ENCODE data around the gene CHCHD10.

Gene CHCHD10

DNA sequence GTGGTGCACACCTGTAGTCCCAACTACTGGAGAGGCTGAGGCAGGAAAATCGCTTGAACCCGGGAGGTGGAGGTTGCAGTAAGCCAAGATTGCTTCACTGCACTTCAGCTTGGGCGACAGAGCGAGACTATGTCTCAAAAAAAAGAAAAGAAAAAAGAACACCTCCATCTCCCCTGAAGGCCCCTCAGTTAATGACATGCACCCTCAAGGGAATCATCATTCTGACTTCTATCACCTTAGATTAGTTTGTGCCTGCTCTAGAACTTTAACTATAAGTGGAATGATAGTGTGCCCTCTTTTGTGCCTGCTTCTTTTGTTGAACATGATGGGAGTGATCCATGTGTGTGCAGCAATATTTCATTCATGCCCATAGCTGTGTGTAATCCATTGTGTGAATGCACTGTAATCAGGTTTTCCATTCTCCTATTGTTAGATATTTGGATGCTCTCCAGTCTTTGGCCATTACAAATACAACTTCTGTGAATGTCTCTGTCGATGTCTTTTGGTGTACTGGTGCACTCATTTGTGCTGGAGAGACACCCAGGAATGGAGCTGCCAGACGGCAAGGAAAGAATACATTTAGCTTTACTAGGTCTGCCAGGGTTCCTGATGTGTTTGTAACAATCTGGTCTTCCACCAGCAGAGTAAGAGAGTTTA is 12.7 kb downstream of the CHCHD10 start:
- CTCF ChIA-PET = interaction anchor here (1.0 to 7.2 kb wide), 3 partner anchors 13 to 96 kb away, joined by 3 to 36 read pairs (median 4); partner anchors contain the start of gene CHCHD10
- Histone ChIP-seq H3K4me3 (ENCODE audit: control insufficient read depth in 1 of 7, extremely low read depth in 1 of 7, insufficient read depth in 4 of 7, low read depth in 2 of 7, low read length in 6 of 7) (no peak overlapping the region), H3K36me3 (ENCODE audit: control insufficient read depth in 4 of 4, insufficient read depth in 4 of 4, low read length in 3 of 4) (no peaks in the 10 kb centered on the region), H3K4me1 (ENCODE audit: control extremely low read depth in 1 of 4, control insufficient read depth in 4 of 4, insufficient read depth in 4 of 4, low read length in 3 of 4) (peaks cover 0 to 45% (median 34%) of the 10 kb centered on the region in 4 experiments), H3K27ac (ENCODE audit: insufficient read depth in 1 of 2, low read depth in 1 of 2, low read length in 2 of 2, poor library complexity in 1 of 2, severe bottlenecking in 2 of 2) (no peak overlapping the region), H3K9me3 (ENCODE audit: control extremely low read depth in 1 of 5, control insufficient read depth in 4 of 5, insufficient read depth in 2 of 5, low read depth in 1 of 5, low read length in 4 of 5) (no peaks in the 10 kb centered on the region), H3K27me3 (replicated peaks in 2 of 5; ENCODE audit: control insufficient read depth in 4 of 5, insufficient read depth in 5 of 5, low read length in 4 of 5) (no peaks in the 10 kb centered on the region)
- POLR2A ChIA-PET = no interaction called here
- 100% methylated on average over 2 of the region's 6 CpGs for whole genome bisulfite sequencing (ENCODE audit: insufficient coverage)
- no peak for DNase-seq

DNA sequence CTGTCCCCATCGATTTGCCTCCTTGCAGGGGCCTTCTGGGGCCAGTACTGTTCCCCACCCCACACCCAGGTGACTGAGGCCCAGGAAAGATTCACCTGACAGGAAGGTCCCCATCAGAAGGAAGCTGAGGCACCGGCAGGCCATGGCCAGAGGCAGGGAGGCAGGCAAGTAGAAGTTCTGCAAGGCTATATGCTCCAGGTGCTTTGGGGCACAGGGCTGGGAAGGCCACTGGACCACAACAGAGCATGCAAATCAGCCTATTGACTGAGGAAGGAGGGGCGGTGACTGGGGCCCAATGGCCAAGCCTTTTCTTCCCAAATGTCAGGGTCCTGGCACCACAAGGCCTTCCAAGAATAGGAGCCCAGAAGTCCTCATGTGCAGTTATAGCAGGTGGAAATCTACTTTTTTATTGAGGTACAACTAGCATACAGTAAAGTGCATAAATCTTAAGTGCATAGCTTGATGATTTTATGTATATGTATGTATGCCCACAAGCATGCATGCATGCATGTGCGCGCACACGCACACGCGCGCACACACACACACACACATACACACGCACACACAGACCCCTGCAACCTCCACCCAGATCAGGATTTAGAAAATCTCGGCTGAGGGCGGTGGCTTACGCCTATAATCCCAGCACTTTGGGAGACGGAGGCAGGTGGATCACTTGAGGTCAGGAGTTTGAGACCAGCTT is 13.4 kb downstream of the CHCHD10 start, which contains the start of gene VPREB3:
Gene VPREB3, minus strand, starts transcription at position 206 of the 700 bp plus-strand sequence. Its CDS starts 62 bp downstream, at position 144.
- H3K4me3 ChIP-seq (ENCODE audit: control insufficient read depth in 1 of 7, extremely low read depth in 1 of 7, insufficient read depth in 4 of 7, low read depth in 2 of 7, low read length in 6 of 7) = peak within 1 kb of the TSS in 1 of 7 experiments; percentile 11
- H3K36me3 ChIP-seq (ENCODE audit: control insufficient read depth in 4 of 4, insufficient read depth in 4 of 4, low read length in 3 of 4) = no peaks in the 10 kb centered on the region
- H3K27me3 ChIP-seq (replicated peaks in 2 of 5; ENCODE audit: control insufficient read depth in 4 of 5, insufficient read depth in 5 of 5, low read length in 4 of 5) = no peaks in the 10 kb centered on the region
- peaks cover 2 to 53% (median 41%) of the 10 kb centered on the region in 4 experiments for H3K4me1 ChIP-seq (ENCODE audit: control extremely low read depth in 1 of 4, control insufficient read depth in 4 of 4, insufficient read depth in 4 of 4, low read length in 3 of 4)
- ChIA-PET POLR2A (no interaction called here), CTCF (interaction anchor here (1.0 to 7.2 kb wide), 3 partner anchors 8 to 97 kb away, joined by 4 to 36 read pairs (median 6); partner anchors contain the start of genes C22orf15 and CHCHD10)
- H3K27ac ChIP-seq (ENCODE audit: insufficient read depth in 1 of 2, low read depth in 1 of 2, low read length in 2 of 2, poor library complexity in 1 of 2, severe bottlenecking in 2 of 2) = no peak within 1 kb of the TSS
- H3K9me3 ChIP-seq (ENCODE audit: control extremely low read depth in 1 of 5, control insufficient read depth in 4 of 5, insufficient read depth in 2 of 5, low read depth in 1 of 5, low read length in 4 of 5) = no peaks in the 10 kb centered on the region
- no peak for DNase-seq
- 82% methylated on average over 7 of the region's 14 CpGs for WGBS (ENCODE audit: insufficient coverage)

DNA sequence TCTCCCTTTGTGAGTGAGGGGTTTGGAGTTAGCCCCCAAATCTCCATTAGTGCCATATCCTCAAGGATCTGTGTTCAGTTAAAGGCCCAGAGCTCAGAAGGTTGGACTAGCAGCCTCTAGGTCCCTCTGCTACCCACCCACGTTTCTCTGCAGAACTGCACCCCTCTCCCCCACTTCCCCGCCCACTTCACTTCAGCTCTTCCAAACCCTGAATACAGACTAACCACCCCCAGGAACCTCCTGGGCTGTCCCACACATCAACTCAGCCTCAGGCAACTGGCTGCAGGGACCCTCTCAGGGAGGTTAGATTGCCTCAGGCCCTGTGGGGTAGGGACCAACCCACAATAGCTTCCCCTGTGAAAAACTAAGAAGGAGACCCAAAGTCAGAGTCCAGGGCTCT is 14.4 kb downstream of the CHCHD10 start:
- POLR2A ChIA-PET = no interaction called here
- no peak overlapping the region for H3K4me3 ChIP-seq (ENCODE audit: control insufficient read depth in 1 of 7, extremely low read depth in 1 of 7, insufficient read depth in 4 of 7, low read depth in 2 of 7, low read length in 6 of 7)
- H3K27me3 ChIP-seq (replicated peaks in 2 of 5; ENCODE audit: control insufficient read depth in 4 of 5, insufficient read depth in 5 of 5, low read length in 4 of 5) = no peaks in the 10 kb centered on the region
- DNase-seq = peak in 2 of 3 donors; percentile 29 to 37
- H3K4me1 ChIP-seq (ENCODE audit: control extremely low read depth in 1 of 4, control insufficient read depth in 4 of 4, insufficient read depth in 4 of 4, low read length in 3 of 4) = peaks cover 2 to 53% (median 41%) of the 10 kb centered on the region in 4 experiments
- H3K27ac ChIP-seq (ENCODE audit: insufficient read depth in 1 of 2, low read depth in 1 of 2, low read length in 2 of 2, poor library complexity in 1 of 2, severe bottlenecking in 2 of 2) = no peak overlapping the region
- 71% methylated on average over 1 of the region's 2 CpGs for WGBS (ENCODE audit: insufficient coverage)
- no peaks in the 10 kb centered on the region for H3K36me3 ChIP-seq (ENCODE audit: control insufficient read depth in 4 of 4, insufficient read depth in 4 of 4, low read length in 3 of 4)
- CTCF ChIA-PET = interaction anchor here (1.2 to 7.2 kb wide), 2 partner anchors 9 to 15 kb away, joined by 6 to 36 read pairs; partner anchors contain the start of genes C22orf15 and CHCHD10
- no peaks in the 10 kb centered on the region for H3K9me3 ChIP-seq (ENCODE audit: control extremely low read depth in 1 of 5, control insufficient read depth in 4 of 5, insufficient read depth in 2 of 5, low read depth in 1 of 5, low read length in 4 of 5)

DNA sequence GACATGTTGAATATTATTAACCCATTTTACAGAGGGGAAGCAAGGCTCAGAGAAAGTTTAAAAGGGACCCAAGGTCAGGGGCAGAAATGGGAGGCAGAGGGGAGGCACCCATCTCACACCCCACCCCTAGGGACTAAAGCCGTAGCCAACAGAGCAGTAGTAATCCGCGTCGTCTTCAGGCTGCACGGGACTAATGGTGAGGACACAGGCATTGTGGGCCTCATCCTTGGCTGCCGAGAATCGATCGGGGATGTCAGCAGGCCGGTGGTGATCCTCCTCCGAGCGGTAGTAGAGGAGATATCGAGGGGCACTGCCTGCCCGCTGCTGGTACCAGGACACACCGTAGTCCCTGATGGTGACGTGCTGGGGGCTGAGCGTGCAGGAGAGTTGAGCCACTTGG is 15.0 kb downstream of the CHCHD10 start:
- CTCF ChIA-PET = interaction anchor here (1.2 to 7.2 kb wide), 3 partner anchors 10 to 16 kb away, joined by 3 to 36 read pairs (median 6); partner anchors contain the start of genes C22orf15 and CHCHD10
- DNase-seq = no peak
- WGBS (ENCODE audit: insufficient coverage) = 92% methylated on average over 16 of the region's 16 CpGs

DNA sequence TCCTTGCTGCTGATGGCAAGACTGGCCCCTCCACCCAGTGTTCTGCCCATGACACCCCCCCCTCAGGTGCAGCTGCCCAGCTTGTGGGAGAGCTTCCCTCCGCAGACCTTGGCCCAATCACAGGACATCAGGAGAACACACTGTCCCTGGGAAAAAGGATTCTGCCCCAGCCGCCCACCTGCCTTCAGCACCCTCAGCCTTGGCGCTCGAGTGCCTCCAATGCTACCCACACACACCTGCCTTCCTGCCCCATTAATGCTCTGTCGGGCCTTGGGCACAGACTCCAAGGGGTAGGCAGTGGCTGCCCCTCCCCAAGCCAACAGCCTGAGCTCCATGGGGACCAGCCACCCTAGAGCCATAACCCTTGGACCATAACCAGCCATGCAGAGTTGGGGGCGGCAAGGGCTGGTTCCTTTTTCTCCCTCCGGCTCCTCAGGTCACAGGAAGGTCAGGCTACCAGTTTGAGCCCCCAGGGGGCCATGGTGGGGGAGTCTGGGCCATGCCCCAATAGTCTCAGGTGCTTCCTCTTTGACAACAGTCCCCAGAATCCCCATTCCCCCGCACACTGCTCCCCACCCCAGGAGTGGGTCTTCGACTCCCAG is 15.6 kb downstream of the CHCHD10 start:
- ChIA-PET POLR2A (no interaction called here), CTCF (interaction anchor here (1.3 kb wide), 1 partner anchor 15 kb away, joined by 3 read pairs; no protein-coding TSS in a partner anchor)
- no peaks in the 10 kb centered on the region for H3K36me3 ChIP-seq (ENCODE audit: control insufficient read depth in 4 of 4, insufficient read depth in 4 of 4, low read length in 3 of 4)
- no peak overlapping the region for H3K27ac ChIP-seq (ENCODE audit: insufficient read depth in 1 of 2, low read depth in 1 of 2, low read length in 2 of 2, poor library complexity in 1 of 2, severe bottlenecking in 2 of 2)
- H3K27me3 ChIP-seq (replicated peaks in 2 of 5; ENCODE audit: control insufficient read depth in 4 of 5, insufficient read depth in 5 of 5, low read length in 4 of 5) = no peaks in the 10 kb centered on the region
- 55% methylated on average over 6 of the region's 9 CpGs for WGBS (ENCODE audit: insufficient coverage)
- DNase-seq = peak in 2 of 3 donors; percentile 68 to 82
- peak overlapping the region in 4 of 7 experiments; percentile 19 to 91 (median 32) for H3K4me3 ChIP-seq (ENCODE audit: control insufficient read depth in 1 of 7, extremely low read depth in 1 of 7, insufficient read depth in 4 of 7, low read depth in 2 of 7, low read length in 6 of 7)
- H3K4me1 ChIP-seq (ENCODE audit: control extremely low read depth in 1 of 4, control insufficient read depth in 4 of 4, insufficient read depth in 4 of 4, low read length in 3 of 4) = peaks cover 2 to 52% (median 44%) of the 10 kb centered on the region in 4 experiments
- H3K9me3 ChIP-seq (ENCODE audit: control extremely low read depth in 1 of 5, control insufficient read depth in 4 of 5, insufficient read depth in 2 of 5, low read depth in 1 of 5, low read length in 4 of 5) = no peaks in the 10 kb centered on the region

More for the DNA sequence above, 15.0 kb downstream of the CHCHD10 start:
- no peaks in the 10 kb centered on the region for H3K36me3 ChIP-seq (ENCODE audit: control insufficient read depth in 4 of 4, insufficient read depth in 4 of 4, low read length in 3 of 4)
- no peaks in the 10 kb centered on the region for H3K9me3 ChIP-seq (ENCODE audit: control extremely low read depth in 1 of 5, control insufficient read depth in 4 of 5, insufficient read depth in 2 of 5, low read depth in 1 of 5, low read length in 4 of 5)
- peak overlapping the region in 1 of 7 experiments; percentile 19 for H3K4me3 ChIP-seq (ENCODE audit: control insufficient read depth in 1 of 7, extremely low read depth in 1 of 7, insufficient read depth in 4 of 7, low read depth in 2 of 7, low read length in 6 of 7)
- no peak overlapping the region for H3K27ac ChIP-seq (ENCODE audit: insufficient read depth in 1 of 2, low read depth in 1 of 2, low read length in 2 of 2, poor library complexity in 1 of 2, severe bottlenecking in 2 of 2)
- no peaks in the 10 kb centered on the region for H3K27me3 ChIP-seq (replicated peaks in 2 of 5; ENCODE audit: control insufficient read depth in 4 of 5, insufficient read depth in 5 of 5, low read length in 4 of 5)
- peaks cover 2 to 57% (median 44%) of the 10 kb centered on the region in 4 experiments for H3K4me1 ChIP-seq (ENCODE audit: control extremely low read depth in 1 of 4, control insufficient read depth in 4 of 4, insufficient read depth in 4 of 4, low read length in 3 of 4)
- POLR2A ChIA-PET = no interaction called here

GRCh38 chr22:23751441-23751996 is 16.3 kb downstream of the CHCHD10 start:
- H3K36me3 ChIP-seq (ENCODE audit: control insufficient read depth in 4 of 4, insufficient read depth in 4 of 4, low read length in 3 of 4) = no peaks in the 10 kb centered on the region
- CTCF ChIA-PET = interaction anchor here (1.3 kb wide), 1 partner anchor 15 kb away, joined by 3 read pairs; no protein-coding TSS in a partner anchor
- DNase-seq = no peak
- POLR2A ChIA-PET = interaction anchor here (0.9 kb wide), 1 partner anchor 35 kb away, joined by 4 read pairs; no protein-coding TSS in a partner anchor
- no peaks in the 10 kb centered on the region for H3K9me3 ChIP-seq (ENCODE audit: control extremely low read depth in 1 of 5, control insufficient read depth in 4 of 5, insufficient read depth in 2 of 5, low read depth in 1 of 5, low read length in 4 of 5)
- H3K27ac ChIP-seq (ENCODE audit: insufficient read depth in 1 of 2, low read depth in 1 of 2, low read length in 2 of 2, poor library complexity in 1 of 2, severe bottlenecking in 2 of 2) = peak overlapping the region in 1 of 2 experiments; percentile 86
- H3K4me3 ChIP-seq (ENCODE audit: control insufficient read depth in 1 of 7, extremely low read depth in 1 of 7, insufficient read depth in 4 of 7, low read depth in 2 of 7, low read length in 6 of 7) = peak overlapping the region; percentile 54 to 91 (median 81)
- peaks cover 3 to 48% (median 42%) of the 10 kb centered on the region in 4 experiments for H3K4me1 ChIP-seq (ENCODE audit: control extremely low read depth in 1 of 4, control insufficient read depth in 4 of 4, insufficient read depth in 4 of 4, low read length in 3 of 4)
- H3K27me3 ChIP-seq (replicated peaks in 2 of 5; ENCODE audit: control insufficient read depth in 4 of 5, insufficient read depth in 5 of 5, low read length in 4 of 5) = no peaks in the 10 kb centered on the region
- WGBS (ENCODE audit: insufficient coverage) = 38% methylated on average over 13 of the region's 22 CpGs

All from common myeloid progenitor, CD34-positive (primary cell).